Kidney (tissue), 14 donors: ENCODE results near the gene USH2A. TPM values are rescaled to one million over a fixed set of nuclear protein-coding genes. Genes with fewer than 3 reads are reported as not detected.

Experiments
- DNase-seq, 5 donors: peaks; one replicate each; pipeline ENCODE4 v3.0.0-alpha.2; 2013 to 2020
- FAIRE-seq: peaks from 2 replicates; lab custom pipeline; 2012; peaks lifted over from hg19 to GRCh38; lab: Jason Lieb, UNC
- H3K27ac ChIP-seq, 2 donors: one replicate each; pipeline ENCODE4 v1.7.0; 2013; ENCODE audit warnings: low read depth in 2 of 2, low read length in 2 of 2, inconsistent platforms in 1 of 2
- H3K27me3 ChIP-seq: one replicate; pipeline ENCODE4 v1.7.1; 2013; ENCODE audit warnings: low read length, inconsistent platforms; ENCODE audit not compliant: control insufficient read depth, insufficient read depth
- H3K36me3 ChIP-seq, 3 donors: one replicate each; pipeline versions ENCODE4 v1.7.0 to v1.7.1; 2013; ENCODE audit warnings: low read length in 3 of 3, control low read depth in 1 of 3, inconsistent platforms in 1 of 3; ENCODE audit not compliant: insufficient read depth in 3 of 3, control insufficient read depth in 2 of 3
- H3K4me1 ChIP-seq, 3 donors: one replicate each; pipeline versions ENCODE4 v1.7.0 to v1.7.1; 2013; ENCODE audit warnings: low read length in 3 of 3, inconsistent platforms in 1 of 3, low read depth in 1 of 3; ENCODE audit not compliant: control insufficient read depth in 2 of 3, insufficient read depth in 2 of 3
- H3K4me3 ChIP-seq, 3 donors: one replicate each; pipeline versions ENCODE4 v1.7.0 to v1.8.1; 2013; ENCODE audit warnings: low read length in 3 of 3, control low read depth in 1 of 3, inconsistent platforms in 1 of 3
- H3K9ac ChIP-seq, 3 donors: one replicate each; pipeline versions ENCODE4 v1.7.0 to v1.7.1; 2013; ENCODE audit warnings: low read length in 3 of 3, control low read depth in 1 of 3, inconsistent platforms in 1 of 3
- H3K9me3 ChIP-seq, 3 donors: one replicate each; pipeline versions ENCODE4 v1.7.0 to v1.7.1; 2013; ENCODE audit warnings: low read length in 3 of 3, control low read depth in 1 of 3, inconsistent platforms in 1 of 3; ENCODE audit not compliant: control insufficient read depth in 2 of 3, insufficient read depth in 1 of 3
- CTCF ChIP-seq: IDR thresholded peaks from 3 replicates; pipeline ENCODE4 v1.5.1; 2012; ENCODE audit warnings: mild to moderate bottlenecking, moderate library complexity, borderline replicate concordance; ENCODE audit not compliant: insufficient read depth; ENCODE audit errors: extremely low read depth
- intact Hi-C: fragments of 100-400 bp; cut with DNase I; formaldehyde crosslinking; loops from one replicate; pipeline ENCODE4 v1.11.1; 2022
- polyA plus RNA-seq: library from polyadenylated mRNA; stranded (reverse); fragments of 350-450 nt; fragmentation: Illumina TruSeq; extraction: RNeasy Lipid Tissue Mini Kit (QIAGEN cat#74804); gene quantifications from one replicate; pipeline ENCODE4 v1.2.3, GENCODE V29; 2014; ENCODE audit warnings: low read depth, low replicate concordance; ENCODE audit not compliant: insufficient read depth
- total RNA-seq: library from RNA; stranded (reverse); fragmentation: NEBNext Ultra II Directional; extraction: Animal tissue kit (Norgen Biotek cat#: 25700); gene quantifications from one replicate; pipeline ENCODE4 v1.2.1, GENCODE V29; 2021
- donor health status: control.
- donor health status: control.
- donor health status: control.
- donor health status: control.
- donor health status: control.
- donor health status: DM: yes; HTN: yes; CAD: no.
- donor health status: Normal renal cell carcinoma (clear cell type).

Gene USH2A
- total and polyA plus RNA-seq, 2 donors from 2014 or later, result 0.06 TPM; not detected in 1

GRCh38 chr1:216238844-216239243, 184.4 kb downstream of the USH2A start:
- TF ChIP-seq CTCF, result no peak
- FAIRE-seq (no peak), DNase-seq (no peak)
- Histone ChIP-seq H3K9me3 (no peaks in the 10 kb centered on the region), H3K4me3 (no peak overlapping the region), H3K9ac (no peak overlapping the region), H3K4me1 (no peaks in the 10 kb centered on the region), H3K36me3 (no peaks in the 10 kb centered on the region), H3K27ac (no peak overlapping the region), H3K27me3 (no peaks in the 10 kb centered on the region)
- intact Hi-C loops, result no loop called here

DNA sequence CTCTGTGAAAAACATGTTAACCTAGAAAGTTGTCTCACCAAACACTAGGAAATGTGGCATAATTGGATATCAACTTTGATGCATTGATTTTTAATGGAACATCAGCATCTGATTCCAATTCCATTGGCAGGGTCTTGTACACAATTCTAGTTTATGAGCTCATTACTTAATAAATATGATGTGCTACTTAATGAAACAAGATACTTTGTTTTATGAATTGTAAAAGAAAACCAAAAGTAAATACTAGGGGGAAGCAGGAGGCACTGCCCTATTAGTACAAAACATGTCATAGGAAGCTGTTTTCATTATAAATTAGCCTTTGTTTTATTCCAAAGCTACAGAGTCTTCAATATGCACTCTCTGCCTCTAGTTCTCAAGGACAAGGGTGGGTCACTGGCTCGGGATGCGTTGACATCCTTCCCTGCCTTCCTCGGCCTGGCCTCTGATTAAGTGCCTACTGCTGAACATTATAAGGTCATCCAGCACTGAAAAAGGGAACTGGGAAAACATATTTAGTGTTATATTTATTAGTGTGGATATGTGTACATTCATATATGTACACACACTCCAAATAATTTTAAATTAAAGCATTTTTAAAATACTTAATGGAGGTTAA, 185.2 kb downstream of the USH2A start:
- no peak for TF ChIP-seq CTCF
- no peaks in the 10 kb centered on the region for H3K36me3 ChIP-seq
- H3K4me3 ChIP-seq, result no peak overlapping the region
- no peak overlapping the region for H3K9ac ChIP-seq
- H3K27me3 ChIP-seq, result no peaks in the 10 kb centered on the region
- intact Hi-C loops, result no loop called here
- H3K27ac ChIP-seq, result no peak overlapping the region
- DNase-seq (no peak), FAIRE-seq (no peak)
- no peaks in the 10 kb centered on the region for H3K9me3 ChIP-seq
- H3K4me1 ChIP-seq, result no peaks in the 10 kb centered on the region

DNA sequence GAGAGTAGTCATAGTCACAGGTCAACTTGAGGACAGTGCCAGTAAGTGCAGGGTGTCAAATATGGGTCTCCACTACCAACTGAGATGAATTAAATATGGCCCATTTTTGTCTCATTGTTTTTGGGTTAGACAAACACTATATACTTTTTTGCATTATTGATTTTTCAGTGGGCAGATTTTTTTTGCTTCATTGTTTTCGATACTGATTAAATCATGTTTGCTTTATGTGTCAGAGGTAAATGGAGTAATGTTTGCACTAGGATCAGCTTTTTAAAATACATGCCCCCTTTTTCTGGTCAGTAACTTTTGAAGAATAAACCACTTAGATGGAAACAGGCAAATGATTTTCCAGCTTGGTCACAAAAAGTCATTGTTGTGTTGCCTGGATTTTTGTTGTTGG, 199.0 kb downstream of the USH2A start:
- Histone ChIP-seq H3K4me1 (no peaks in the 10 kb centered on the region), H3K27ac (no peak overlapping the region), H3K27me3 (no peaks in the 10 kb centered on the region), H3K9ac (no peak overlapping the region), H3K36me3 (no peaks in the 10 kb centered on the region), H3K4me3 (no peak overlapping the region), H3K9me3 (no peaks in the 10 kb centered on the region)
- TF ChIP-seq CTCF, result no peak
- no peak for FAIRE-seq
- DNase-seq, result no peak
- intact Hi-C loops, result no loop called here

- H3K4me1 ChIP-seq, result no peaks in the 10 kb centered on the region
- no peak overlapping the region for H3K4me3 ChIP-seq
- H3K36me3 ChIP-seq, result no peaks in the 10 kb centered on the region
- no peaks in the 10 kb centered on the region for H3K27me3 ChIP-seq
- no peaks in the 10 kb centered on the region for H3K9me3 ChIP-seq
- H3K9ac ChIP-seq, result no peak overlapping the region
- no peak for TF ChIP-seq CTCF
- DNase-seq (peak in 1 of 5 donors; percentile 6), FAIRE-seq (no peak)
- no peak overlapping the region for H3K27ac ChIP-seq
- intact Hi-C loops, result no loop called here
Observed at GRCh38 chr1:216223486-216223885, 199.8 kb downstream of the USH2A start.
